PC-3 (cell line): Measurements from ENCODE around the gene ATE1.

ENCODE experiments used
- EZH2 ChIP-seq: fragments of 300-600 bp; sonication (generic); IDR thresholded peaks from one replicate; pipeline ENCODE4 v1.6.1; 2017; ENCODE audit warnings: antibody characterized with exemption, mild to moderate bottlenecking, low read length; ENCODE audit not compliant: unreplicated experiment
- EZH2phosphoT487 ChIP-seq: fragments of 300-600 bp; sonication (generic); IDR thresholded peaks from 2 replicates; pipeline ENCODE4 v1.6.1; 2018; ENCODE audit warnings: mild to moderate bottlenecking, antibody characterized with exemption, low read length, borderline replicate concordance
- TF ChIP-seq, protein P1 (sequence below): fragments of 300-600 bp; sonication (generic); conservative IDR thresholded peaks from 2 replicates; pipeline ENCODE4 v1.5.1; 2017; ENCODE audit warnings: antibody characterized with exemption, low read depth, mild to moderate bottlenecking, low read length

- TF ChIP-seq, protein P1, sequence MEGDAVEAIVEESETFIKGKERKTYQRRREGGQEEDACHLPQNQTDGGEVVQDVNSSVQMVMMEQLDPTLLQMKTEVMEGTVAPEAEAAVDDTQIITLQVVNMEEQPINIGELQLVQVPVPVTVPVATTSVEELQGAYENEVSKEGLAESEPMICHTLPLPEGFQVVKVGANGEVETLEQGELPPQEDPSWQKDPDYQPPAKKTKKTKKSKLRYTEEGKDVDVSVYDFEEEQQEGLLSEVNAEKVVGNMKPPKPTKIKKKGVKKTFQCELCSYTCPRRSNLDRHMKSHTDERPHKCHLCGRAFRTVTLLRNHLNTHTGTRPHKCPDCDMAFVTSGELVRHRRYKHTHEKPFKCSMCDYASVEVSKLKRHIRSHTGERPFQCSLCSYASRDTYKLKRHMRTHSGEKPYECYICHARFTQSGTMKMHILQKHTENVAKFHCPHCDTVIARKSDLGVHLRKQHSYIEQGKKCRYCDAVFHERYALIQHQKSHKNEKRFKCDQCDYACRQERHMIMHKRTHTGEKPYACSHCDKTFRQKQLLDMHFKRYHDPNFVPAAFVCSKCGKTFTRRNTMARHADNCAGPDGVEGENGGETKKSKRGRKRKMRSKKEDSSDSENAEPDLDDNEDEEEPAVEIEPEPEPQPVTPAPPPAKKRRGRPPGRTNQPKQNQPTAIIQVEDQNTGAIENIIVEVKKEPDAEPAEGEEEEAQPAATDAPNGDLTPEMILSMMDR: no peak
- no peak for TF ChIP-seq EZH2
- TF ChIP-seq EZH2phosphoT487: no peak
These were observed 79.7 kb downstream of the ATE1 start for GRCh38 chr10:121848082-121848481.
